NCI-H2227 treated with DMSO at 0.1 percent for 48 hours (cell line): ENCODE data around the gene PPP1R2C.

Experiments used
- DNase-seq: peaks from one replicate; lab custom pipeline; 2025; lab: John Stamatoyannopoulos, UW

The PPP1R2C gene

GRCh38 chrX:42778096-42778495 is at the start of gene PPP1R2C:
PPP1R2C (minus strand) TSS chrX:42778163; CDS start chrX:42778079, 84 bp downstream.
- DNase-seq, result no peak

DNA sequence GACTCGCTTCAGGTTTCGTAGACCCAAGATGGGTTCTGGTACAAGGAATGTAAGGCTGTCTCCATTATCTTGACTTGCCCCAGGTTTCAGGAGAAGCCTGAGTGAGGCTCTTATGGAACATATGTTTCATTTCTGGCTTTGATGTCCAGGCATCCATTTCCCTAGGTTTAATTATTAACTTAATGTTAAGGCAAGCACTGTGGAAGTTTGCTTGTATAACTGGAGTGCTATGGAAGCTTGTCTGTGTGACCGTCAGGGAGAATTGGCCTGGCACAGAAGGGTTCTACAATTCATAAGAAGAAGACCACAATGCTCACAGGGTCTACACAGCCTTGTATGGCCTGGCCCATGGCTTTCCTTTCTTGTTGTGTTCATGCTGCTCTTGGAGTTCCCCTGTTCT is 47.2 kb upstream of the PPP1R2C start:
- DNase-seq, result no peak

DNA sequence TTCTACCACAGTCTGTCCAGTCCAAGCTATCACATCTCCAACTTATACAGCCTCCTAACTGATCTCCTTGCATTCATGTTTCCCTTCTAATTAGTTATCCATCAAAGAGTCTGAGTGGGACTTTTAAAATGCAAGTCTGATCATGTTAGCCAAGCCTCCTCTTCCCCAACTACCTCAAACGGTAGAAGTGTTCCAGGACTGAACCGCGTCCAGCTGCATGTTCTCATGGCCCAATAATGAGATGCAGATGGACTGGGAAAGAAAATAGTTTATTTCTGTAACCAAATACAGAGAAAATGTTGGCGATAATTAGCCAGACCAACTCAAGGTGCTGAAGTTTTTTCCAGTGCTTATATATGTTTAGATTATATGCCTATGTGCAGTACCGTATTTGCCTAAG is 46.6 kb upstream of the PPP1R2C start:
- DNase-seq, result no peak

- DNase-seq, result no peak
Observed at GRCh38 chrX:42823443-42823842, 45.5 kb upstream of the PPP1R2C start.

DNA sequence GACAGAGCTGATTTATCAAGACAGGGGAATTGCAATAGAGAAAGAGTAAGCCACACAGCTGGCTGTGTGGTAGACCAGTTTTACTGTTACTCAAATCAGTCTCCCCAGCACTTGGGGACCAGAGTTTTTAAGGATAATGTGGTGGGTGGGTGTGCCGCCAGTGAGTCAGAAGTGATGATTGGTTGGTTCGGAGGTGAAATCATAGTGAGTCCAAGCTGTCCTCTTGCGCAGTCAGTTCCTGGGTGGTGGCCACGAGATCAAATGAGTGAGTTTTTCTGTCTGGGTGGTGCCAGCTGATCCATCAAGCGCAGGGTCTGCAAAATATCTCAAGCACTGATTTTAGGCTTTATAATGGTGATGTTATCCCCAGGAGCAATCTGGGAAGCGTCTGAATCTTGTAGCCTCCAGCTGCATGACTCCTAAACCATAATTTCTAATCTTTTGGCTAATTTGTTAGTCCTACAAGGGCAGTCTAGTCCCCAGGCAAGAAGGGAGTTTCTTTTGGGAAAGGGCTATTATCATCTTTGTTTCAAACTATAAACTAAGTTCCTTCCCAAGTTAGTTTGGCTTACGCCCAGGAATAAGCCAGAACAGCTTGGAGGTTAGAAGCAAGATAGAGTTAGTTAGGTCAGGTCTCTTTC is 44.0 kb upstream of the PPP1R2C start:
- no peak for DNase-seq

DNA sequence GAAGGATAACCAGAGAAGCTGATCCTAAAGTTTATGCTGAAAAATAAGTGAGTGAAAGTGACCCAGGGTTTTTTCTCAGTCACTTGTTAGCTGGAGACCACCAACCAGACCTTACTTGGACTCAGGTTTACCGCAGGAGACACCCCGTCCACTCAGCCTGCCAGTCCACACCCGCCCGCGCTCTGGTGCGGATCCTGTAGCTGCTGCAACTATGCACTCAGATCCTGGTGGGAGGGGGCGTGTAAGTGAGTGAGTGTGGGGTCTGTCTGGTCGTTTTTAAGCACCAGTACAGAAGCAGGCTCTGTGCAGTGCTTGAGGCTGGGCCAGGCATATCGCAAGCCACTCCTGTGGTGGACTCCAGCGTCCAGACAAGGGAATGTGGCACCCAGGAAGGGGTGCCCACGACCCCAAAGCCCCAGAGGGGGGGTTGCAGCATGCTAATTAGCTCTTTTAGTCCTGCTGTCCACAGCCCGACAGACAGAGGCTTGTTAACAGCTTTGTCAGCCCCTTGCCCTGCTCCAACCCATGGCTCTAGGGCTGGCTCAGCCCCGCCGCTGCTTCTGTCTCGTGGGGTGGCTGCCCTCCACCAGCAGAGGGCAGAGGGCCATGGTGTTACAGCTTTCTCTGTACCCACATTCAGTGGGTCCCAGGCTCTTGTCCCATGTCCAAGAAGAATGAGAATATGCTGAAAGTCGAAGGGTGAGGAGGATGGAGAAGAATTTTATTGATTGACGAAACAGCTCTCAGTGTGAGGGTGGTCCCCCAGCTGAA is 40.4 kb upstream of the PPP1R2C start:
- DNase-seq, result no peak

- DNase-seq, result no peak
Observed at GRCh38 chrX:42809569-42809968, 31.6 kb upstream of the PPP1R2C start.

- DNase-seq, result no peak
Observed at GRCh38 chrX:42807393-42807792, 29.4 kb upstream of the PPP1R2C start.

DNA sequence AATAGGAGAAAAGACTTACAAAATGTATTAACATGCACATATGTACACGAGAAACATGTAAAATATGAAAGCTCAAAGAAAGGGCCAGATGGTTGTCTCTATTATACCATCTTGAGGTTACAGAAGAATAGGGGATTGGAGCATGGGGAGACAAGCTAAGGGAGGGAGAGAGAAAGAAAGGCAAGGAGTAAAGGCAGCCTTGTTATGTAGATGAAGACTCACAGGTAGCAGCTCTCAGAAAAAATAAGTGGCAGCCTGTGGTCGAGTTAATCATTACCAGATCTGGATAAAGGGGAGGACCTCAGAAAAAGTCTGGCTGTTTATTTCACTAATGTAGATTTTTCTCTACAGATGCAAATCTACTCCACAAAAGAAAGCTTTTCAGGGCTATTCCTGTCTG is 26.6 kb upstream of the PPP1R2C start:
- DNase-seq, result no peak

DNA sequence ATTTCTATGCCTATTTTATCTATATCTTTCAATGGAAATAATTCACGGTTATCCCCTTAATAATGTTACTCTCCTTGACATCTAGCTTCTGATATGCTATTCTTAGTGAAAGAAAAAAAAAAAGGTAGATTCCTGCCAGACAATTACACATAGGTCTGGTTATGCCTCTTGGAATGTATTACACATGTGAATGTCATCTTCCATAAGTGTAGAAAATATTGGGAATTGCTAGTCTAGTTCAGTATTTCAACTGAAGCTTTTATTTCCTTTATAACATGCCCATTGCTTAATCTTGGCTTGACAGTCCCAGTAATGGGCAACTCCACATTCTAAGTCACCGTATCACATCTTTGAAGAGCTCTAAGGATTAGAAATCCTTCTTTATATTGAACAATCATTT is 25.4 kb upstream of the PPP1R2C start:
- DNase-seq, result no peak

GRCh38 chrX:42797651-42798269 is 19.8 kb upstream of the PPP1R2C start:
- DNase-seq, result no peak

DNA sequence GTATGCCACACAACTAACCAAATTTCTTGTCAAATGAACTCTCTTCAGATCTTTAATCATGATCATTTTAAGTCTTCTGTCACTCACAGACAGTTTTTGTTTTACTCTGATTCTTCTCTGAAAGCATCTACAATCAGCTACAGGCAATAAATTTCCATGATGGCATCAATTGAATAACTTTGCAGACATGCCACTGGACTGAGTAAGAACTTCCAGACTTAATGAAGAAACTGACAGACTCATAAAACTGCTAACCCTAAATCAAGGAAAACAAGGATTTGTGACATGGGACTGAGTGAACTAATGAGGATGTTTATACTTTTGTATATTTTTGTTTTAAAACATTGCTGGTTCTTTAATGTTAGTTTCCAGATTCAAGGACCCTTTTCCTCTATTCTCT is 5.5 kb upstream of the PPP1R2C start:
- DNase-seq, result no peak

DNA sequence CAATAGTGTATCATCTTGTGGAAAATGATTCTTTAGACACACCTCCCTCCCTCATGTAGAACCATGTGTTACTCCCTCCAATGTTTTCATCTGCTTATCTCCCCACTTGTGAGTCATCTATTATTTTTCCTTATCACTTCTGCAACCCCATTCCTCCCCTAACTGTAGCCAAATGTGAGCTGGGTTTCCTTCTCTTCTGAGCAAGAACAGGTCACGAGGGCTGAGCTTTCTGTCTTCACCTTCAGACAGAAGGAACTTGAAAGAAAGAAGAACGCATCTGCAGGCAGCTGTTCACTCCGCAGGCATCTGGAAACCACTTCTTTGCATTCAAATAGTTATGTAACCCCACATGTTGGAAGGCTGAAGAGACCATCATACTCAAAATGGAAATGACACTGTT is 1.8 kb downstream of the PPP1R2C start:
- DNase-seq, result no peak

DNA sequence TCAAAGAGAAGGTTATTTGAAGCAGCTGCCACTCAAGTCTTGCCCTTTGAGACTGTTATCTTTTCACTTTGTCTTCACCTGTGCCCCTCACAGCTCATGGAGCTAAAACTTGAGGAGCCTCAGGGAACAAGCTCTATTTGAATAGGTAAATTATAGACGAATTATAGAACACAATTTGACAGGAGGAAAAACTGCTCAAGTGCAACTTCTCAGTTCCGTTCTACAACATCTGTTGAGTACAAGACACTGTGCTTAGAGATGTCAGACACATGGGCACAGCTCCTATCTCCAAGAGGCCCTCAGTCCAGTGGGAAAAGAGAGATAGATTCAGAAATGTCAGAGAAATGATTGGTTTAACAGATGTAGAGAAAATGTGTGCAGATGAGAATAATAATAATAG is 5.1 kb downstream of the PPP1R2C start:
- DNase-seq, result no peak

GRCh38 chrX:42771506-42772335 is 6.2 kb downstream of the PPP1R2C start:
- no peak for DNase-seq

- DNase-seq, result no peak
Observed at GRCh38 chrX:42770566-42770965, 7.4 kb downstream of the PPP1R2C start.

- no peak for DNase-seq
Observed at GRCh38 chrX:42759881-42760280, 18.1 kb downstream of the PPP1R2C start.

GRCh38 chrX:42755815-42756214 is 22.1 kb downstream of the PPP1R2C start:
- DNase-seq, result no peak

DNA sequence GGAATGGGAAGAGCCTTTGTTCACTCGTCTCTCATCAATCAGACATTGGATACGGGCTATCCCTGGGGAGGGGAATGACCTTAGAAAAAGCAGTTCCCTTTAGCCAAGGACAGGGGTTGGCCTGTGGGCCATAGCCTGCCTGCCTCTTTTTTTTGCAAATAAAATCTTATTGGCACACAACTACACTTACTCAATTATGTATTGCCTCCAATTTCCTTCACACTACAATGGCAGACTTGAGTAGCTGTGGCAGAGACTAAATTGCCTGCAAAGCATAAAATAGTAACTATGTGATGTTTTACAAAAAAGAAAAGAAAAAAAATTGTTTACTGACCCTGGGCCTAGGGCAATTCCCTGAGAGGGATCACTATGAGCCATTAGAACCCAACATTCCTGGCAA is 23.4 kb downstream of the PPP1R2C start:
- DNase-seq, result no peak

- no peak for DNase-seq
Observed at GRCh38 chrX:42754115-42754514, 23.8 kb downstream of the PPP1R2C start.

DNA sequence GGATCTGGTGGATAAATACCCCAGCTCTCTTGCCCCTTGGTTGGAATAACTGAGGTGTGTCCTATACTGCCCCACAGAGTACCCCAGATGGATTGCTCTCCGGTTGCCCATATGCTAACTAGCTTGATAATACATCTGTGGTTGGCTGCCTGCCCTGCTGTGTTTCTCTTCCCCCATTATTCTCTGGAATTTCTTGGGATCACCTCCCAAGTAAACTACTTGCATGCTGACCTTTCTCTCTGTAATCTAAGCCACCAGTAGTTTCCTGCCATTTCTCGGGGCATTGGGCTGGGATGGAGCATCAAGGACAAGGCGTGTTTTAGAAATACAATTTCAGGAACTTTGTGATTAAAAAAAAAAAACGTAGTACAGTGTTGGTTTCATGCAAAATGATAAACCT is 25.2 kb downstream of the PPP1R2C start:
- DNase-seq, result no peak

GRCh38 chrX:42751573-42751972 is 26.4 kb downstream of the PPP1R2C start:
- DNase-seq, result no peak
